HG03378 (cell line): ENCODE measurements around the gene C2orf72.
"Not testable (repeated sequence)": the region's sequence is repeated elsewhere in the genome, so short reads cannot be mapped to it uniquely, and the experiment has no call there.

Source experiments
- ATAC-seq: cut with Tn5 transposase; IDR thresholded peaks from one replicate; pipeline ENCODE4 v1.9.1; 2021; ENCODE audit warnings: mild to moderate bottlenecking, moderate library complexity; ENCODE audit not compliant: unreplicated experiment

The C2orf72 gene

DNA sequence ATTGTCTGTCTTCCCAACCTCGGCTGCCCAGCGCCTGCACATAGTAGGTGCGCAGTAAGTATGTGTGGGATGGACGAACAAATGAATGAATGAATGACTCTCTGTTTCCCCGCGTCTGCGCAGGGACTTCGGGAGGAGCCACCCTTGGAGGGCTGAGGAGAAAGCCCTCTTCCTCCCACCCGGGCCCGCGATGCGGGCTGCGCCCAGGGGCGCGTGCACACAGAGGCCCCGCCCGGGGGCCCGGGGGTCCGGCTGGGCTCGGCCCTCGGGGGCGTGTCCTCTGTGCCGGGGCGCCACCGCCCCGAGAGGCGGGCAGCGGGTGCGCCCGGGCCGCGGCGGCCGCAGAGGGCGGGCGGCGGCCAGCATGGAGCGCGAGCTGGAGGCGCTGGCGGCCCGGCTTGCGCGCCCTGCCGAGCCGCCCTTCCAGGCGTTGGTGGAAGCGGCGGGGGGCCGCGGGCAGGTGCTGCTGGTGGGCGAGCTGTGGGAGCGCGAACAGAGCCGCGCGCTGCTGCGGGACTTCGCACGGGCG lies at the start of gene C2orf72:
Gene C2orf72 (plus strand): TSS at position 322 of the 529 bp plus-strand sequence. CDS start 43 bp downstream, at position 365.
- ATAC-seq: no peak

DNA sequence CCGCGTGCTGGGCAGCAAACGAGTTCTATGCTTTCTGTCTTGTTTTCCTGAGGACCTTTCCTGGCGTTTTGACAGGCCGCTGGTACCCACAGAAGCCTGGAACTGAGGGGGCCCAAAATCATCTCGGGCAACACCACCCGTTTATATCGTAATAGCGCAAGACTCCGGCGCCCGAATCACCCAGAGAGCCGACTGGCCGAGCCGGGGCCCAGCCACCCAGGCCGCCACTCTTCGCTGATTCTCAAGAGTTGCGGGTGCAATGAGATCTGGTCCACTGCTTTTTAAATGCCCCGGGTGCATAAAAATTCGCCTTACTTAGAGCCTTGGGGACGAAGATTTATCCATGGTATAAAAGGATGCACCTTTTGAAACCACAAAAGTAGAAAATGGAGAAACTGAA lies 47.6 kb upstream of the C2orf72 start:
- ATAC-seq: no peak

DNA sequence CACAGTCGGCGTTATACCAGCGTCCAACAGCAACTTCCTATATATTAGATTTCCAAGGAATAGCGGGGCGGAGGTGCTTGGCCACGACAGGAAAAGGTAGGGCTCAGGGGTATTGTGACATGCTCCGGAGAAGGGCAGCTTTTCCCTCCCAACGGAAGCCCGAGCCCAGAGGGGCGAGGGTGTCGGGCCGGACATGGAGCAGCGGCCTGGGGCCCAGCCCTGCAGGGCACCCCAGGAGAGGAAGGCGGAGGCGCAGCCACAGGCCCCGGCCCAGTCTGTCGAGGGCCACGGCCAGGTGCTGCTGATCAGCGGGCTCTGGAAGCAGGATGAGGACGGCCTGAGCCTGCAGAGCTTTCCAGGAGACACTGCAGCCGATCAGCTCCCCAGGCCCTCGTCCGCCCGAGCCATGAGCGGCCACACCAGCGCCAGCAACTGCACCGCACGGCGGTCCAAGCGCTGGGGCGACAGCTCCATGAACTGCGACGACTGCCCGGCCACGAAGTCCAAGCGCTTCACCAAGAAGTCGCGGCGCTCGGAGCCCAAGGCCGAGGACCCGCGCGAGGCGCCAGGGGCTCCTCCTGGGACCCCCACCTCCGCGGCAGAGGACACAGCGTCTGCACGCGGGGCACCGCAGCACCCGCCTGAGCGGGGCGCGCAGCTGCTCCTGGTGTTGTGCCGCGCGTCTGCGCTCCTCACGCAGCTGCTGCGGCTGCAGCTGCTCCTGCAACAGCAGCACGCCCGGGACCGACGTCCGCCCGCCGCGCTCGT lies 47.0 kb upstream of the C2orf72 start:
- ATAC-seq: no peak

DNA sequence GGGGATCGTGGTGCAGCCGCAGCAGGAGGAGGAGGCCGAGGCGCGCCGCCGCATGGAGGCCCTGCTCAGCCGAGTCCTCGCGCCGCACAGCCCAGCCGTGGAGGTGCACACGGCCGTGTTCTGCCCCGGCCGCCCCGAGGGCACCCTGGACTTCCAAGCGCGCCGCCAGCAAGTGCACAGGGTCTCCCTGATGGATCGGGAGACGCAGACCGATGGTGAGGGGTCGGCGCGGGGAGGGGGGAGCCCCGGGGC lies 46.5 kb upstream of the C2orf72 start:
- no peak for ATAC-seq

DNA sequence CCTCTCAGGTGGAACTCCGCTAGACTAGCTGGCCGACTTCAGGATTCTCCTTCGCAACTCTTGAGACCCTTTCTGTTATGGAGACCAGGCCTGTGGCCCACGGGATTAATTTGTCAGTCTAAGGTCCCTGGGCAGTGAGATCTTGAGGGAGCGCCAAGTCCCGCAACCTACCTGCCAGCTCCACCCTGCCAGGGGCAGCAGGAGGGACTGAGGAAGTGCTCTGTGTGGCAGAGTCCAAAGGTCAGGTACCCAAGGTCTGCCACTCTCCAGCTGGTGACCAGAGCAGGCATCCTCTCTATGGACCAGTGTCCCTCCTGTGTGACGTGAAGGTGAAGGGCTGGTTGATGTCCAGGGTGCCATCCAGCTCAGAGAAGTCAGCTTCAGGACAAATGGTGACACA lies 45.7 kb upstream of the C2orf72 start:
- no peak for ATAC-seq

DNA sequence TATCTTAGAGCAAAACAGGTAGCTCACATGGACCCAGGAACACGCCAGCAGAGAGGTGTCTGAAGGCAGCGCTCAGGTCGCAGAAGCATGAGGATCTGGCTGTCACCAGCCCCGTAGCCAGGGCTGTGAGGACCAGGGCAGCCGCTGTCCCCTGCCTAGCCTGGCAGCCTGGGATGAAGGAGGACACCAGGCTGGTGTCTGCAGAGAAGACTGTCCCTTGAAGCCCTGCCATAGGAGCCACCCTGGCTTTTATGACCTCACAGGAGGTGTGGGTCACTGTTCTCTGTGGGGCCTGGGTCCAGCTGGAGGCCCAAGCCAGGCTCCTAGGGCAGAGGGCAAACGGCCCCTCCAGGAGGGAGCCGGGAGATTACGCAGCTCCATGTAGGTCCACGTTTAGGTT lies 41.5 kb upstream of the C2orf72 start, which contains the start of gene SPATA3:
Gene SPATA3 (plus strand): TSS at position 301 of the 400 bp plus-strand sequence. CDS start 113 bp downstream, outside the sequence.
- no peak for ATAC-seq

DNA sequence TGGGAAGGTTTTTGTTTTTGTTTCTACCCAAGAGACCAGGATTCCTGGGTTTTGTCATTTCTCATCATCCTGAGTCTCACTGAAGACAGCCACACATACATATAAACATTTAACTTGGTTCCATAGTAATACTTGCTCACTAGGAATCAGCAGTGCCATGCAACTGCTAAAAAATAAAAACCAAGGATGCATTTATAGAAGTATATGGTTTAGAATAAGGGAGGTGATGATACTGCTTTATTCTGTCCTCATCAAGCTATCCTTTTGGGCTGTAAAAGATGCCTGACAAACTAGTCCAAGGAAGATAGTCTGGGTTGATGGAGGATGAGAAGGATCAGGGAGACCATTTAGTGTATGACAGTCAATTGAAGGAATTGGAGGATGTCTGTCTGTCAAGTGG lies 40.7 kb upstream of the C2orf72 start:
- ATAC-seq: no peak

DNA sequence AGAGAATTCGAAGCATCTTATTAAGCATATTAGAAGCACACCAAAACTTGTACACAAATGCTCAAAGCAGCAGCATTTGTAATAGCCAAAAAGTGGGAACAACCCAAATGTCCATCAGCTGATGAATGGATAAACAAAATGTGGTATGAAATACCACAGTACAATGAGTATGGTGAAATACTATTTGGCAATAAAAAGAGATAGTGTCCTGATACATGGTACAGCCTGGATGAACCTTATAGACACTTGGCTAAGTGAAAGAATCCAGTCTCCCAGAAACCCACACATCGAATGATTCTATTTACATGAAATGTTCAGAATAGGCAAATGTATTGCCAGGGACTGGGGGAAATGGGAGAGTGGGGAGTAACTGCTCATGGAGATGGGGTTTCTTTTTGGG lies 38.4 kb upstream of the C2orf72 start:
- no peak for ATAC-seq

DNA sequence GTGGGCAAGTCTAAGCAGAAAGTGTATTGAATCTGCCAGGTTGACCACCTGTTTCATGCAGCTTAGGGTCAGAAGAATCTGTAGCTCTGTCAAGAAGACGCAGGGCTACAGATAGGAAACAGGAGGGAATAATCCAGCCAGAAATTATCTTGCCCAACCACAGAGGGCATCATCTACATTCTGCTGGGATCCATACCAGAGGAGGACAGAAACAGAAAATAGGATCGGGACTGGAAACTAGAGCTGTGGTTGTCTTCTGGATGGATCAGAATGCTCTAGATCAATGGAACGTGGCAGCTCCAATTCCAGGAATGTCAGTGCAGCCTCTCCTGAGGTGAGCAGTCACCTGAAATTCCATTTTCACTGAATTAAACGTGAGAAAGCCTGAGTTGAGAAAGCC lies 37.8 kb upstream of the C2orf72 start:
- ATAC-seq: no peak

DNA sequence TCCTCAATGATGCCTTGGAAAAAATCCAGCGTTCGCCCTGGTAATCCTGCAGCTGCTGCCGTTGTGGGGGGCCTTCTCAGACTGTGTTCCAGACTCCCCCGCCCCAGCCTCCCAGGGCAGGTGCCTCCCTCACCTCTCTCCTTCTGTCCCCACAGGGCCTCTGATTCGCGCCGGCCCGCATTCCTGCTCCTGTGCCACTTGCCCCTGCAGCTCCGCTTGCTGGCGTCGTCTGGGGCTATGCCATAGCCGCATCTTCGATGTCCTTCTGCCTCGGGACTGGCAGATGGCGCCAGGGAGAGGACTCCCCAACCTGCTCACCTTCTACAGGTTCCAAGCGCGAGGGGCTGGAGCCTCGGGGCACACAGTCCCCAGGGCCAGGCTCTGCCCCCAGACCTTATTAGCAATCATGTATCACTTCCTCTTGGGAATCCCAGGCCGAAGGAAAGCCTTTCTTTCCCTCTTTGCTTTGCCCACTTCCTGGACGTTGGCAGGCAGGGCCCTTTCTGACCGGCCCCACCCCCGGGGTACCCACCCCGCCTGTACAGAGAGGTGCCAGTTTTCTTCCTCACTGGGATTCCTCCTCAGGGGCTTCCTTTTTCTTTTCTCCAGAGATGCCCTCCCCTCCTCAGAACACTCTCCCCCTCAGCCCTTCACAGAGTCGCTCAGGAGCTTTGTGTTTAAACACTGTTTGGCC lies 37.0 kb upstream of the C2orf72 start:
- ATAC-seq: no peak

DNA sequence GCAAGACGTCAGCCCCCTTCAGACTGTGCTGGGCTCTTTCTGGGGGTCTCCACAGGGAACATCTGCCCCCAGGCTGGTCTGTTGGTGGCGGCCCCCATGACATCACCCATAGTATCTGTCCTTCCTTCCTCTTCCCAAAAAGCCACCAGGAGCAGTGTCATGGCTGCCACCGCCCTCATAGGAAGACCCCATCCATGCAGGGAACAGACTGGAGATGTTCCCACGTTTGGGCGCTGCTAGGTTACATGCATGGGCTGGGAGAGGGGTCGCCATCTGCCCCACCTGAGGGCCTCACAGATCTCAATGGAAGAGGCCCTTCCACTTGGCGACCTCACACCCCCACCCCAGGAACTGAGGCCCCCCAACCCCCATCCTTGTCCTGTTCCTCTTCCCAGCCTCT lies 36.3 kb upstream of the C2orf72 start:
- ATAC-seq: no peak

DNA sequence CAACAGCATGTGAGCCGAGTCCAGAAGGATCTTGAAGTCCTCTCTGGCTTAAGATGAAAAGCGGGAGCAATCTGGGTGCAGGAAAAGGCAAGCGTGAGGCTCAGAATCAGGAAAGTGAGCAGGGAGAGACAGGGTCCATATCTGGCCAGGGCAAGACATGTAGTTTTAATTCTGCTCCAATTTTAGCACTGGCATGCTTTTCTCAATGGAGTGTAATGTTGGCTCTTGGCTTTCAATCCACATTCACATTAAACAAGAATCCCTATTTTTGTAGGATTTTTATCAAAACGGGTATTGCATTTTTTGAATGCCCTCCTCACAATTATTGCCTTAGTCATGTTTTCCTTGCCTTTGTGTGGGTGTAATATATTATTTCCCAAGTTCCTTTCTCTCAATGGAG lies 35.4 kb upstream of the C2orf72 start:
- ATAC-seq: no peak

DNA sequence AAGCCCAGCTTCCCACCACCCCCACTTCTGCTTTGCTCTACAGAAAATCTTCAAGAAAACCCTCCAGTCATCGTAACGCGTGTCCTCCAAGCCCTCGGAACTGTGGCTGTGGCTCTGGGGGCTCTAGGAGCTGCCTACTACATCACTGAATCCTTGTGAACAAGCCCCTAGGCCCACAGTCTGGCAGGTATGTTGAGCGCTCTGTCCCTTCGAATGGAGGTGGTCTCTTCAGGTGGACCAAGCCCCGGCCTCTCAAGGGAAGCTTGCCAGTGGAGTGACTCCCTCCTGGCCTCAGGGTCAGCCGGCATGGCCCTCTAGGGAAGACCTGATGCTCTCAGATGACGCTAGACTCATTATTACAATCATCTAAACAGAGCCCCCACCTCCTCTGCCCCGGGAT lies 34.7 kb upstream of the C2orf72 start:
- ATAC-seq: no peak

DNA sequence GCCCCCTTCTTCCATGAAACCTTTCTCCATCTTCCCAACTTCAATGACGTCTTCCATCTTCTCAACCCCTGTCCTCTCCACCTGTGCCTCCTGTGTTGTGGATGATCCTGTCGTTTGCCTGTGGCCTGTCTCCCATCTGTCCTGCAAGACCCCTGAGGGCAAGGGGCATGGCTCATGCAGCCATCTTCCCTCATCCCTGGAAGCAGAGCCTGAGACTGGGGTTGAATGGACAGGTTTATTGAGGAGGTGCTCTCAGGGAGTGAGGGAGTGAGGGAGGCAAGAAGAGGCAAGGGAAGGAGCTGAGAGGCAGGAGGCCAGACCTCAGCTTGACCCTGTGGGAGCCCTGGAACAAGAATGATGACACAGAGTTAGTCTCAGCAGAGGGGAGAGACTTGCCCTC lies 34.1 kb upstream of the C2orf72 start:
- ATAC-seq: no peak

DNA sequence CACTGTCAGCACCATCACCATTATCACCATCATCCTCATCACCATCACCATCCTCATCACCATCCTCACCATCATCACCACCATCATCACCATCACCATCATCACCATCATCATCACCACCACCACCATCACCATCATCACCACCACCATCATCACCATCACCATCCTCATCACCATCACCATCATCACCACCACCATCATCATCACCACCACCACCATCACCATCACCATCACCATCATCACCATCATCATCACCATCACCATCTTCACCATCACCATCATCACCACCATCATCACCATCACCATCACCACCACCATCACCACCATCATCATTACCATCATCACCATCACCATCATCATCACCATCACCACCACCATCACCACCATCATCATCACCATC lies 32.4 kb upstream of the C2orf72 start:
- not testable (repeated sequence) for ATAC-seq

DNA sequence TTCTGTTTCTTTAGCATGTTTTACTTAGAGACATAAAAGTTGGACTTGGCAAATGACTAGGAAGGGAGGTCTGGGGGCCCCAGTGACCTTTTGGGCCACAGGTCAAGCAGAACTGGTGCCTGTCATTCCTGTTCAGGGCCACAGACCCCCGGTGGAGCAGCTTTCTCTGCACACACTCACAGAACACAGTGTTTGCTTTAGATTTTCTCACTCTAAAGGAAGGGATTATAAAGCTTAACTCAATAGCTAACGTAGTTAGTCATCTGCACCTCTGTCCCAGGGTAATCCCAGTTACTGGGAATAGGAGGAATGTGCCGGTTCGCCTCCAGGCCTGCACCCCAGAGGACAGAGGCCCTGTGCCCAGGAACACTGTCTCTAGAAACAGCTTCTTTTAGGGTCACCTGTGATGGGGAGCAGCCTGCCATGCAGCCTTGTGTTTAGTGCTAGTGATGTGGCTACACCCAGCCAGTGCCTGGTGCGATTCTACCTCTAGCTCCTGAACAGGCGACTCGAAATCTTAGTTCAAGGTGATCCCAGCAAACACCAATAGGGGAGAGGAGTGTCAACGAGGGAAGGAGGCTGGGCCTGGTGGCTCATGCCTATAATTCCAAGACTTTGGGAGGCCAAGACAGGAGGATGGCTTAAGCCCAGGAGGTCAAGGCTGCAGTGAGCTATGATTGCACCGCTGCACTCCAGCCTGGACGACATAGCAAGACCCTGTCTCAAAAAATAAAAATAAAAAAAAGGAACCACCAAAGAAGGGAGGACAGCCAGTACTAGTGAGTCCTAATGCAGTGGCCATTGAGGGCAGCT lies 29.8 kb upstream of the C2orf72 start:
- no peak for ATAC-seq

DNA sequence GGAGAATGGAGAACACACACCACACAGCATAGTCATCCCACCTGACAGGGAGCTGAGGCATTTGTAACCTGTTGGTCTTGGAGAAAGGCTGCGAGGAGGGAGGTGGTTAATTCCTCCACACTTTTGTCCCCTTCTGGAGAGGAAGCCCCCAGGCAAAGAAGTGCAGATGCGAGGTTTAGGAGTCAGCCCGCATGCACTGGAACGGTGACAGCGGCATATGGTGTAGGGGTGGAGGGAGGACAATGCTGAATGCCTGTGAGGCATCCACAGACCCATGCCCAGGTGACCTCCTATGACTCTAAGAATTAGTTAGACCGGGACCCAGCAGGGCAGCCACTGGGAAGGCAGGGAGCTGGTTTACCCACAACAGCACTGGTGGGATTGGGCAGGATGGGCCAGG lies 29.2 kb upstream of the C2orf72 start:
- ATAC-seq: no peak

DNA sequence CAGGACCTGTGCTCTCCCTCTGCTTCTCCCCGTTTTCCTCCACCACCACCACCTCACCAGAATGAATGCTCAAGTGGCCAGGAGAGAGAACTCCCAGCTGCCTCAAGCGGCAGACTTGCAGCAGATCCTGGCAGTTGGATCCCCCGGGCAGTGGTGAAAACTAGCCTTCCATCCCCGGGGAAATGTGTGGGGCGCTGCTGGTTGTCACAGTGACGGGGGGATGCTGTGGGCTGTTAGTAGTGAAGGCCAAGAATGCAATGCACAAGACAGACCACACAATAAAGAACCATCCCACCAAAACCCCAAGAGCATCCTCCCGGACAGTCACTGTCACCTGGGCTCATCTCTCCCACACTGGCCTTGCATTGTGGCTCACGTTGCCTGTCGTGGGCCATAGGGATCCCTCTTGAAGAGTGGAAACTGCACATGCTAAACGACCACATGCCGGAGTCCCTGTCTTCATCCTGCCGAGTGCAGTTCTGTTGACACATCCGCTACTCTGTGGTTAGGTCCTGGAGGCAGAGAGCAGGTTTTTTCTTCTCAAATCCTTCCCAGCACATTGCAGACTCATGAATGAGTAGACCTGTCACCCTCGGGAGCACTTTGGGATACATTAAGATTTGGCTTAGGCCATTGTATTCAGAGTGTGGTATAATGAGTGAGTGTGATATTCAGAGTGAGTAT lies 27.9 kb upstream of the C2orf72 start:
- ATAC-seq: no peak

DNA sequence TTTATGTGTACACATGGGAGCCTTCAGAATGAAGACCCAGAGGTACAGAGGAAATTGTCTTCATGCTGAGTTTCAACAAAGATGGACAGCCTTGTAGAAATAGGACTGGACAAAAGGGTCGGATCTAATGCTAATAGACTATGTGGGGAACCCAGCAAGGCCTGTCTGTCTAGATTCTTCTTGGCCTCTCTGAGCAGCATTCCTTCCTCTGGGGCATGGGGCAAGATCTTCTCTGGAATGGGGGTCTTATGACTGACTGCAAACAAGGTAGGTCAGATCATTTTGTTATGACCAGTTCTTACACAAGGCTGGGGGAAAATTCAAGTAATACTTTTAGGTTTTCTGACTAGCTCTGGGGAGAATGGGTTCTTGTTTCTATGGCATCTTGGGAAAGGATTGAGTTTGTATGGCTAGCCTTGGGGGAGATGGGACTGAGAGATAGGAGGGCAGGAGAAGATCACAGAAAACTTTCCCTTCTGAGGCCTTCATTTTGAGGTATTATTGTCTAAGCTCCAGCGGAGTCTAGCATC lies 27.1 kb upstream of the C2orf72 start:
- ATAC-seq: no peak

DNA sequence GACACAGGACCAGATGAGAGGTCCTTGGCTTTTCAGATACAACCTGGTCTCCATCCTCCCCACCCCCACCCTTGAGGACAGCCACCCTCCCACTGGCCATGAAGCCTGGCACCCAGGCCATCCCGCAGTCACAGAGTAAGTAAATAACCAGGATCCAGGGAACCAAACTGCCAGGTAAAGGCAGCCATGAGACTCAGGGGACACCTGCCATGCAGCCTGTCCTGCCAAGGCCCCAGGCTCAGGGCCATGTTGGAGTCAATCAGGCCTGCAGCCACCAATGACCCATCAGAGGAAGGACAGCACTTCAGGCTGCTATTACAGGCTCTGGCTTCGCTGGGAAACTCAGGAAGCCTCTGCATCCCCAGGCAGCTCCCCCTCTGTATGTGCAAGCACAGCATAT lies 25.8 kb upstream of the C2orf72 start:
- no peak for ATAC-seq

DNA sequence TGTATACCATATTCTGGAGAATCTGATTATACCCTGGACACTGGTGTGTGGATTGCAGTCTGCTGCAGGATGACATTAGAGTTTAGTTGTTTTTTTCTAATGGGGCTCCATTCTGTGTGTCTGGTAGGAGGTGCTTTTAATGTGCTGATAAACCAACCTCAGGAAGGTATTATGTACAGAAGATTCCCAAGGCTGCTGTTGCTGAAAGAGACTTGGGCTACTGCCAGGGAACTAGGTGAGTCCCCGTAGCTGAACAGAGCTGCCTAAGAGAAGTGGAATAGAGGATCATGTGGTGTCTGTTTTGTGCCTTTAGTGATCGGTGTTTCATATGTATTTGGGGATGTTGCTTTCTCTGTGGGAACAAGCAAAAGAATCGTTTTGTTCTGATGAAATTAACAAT lies 24.9 kb upstream of the C2orf72 start:
- ATAC-seq: no peak
